Activated CD4-positive, alpha-beta memory T cell treated with anti-CD3 and anti-CD28 coated beads for 36 hours (primary cell): ENCODE data around the gene ST6GAL1. TPM values are rescaled to one million over a fixed set of nuclear protein-coding genes. Genes with fewer than 3 reads are reported as not detected.
A peak's percentile ranks its signal among the peaks of the same experiment; 100 is the strongest.
"Not testable (repeated sequence)": the region's sequence is repeated elsewhere in the genome, so short reads cannot be mapped to it uniquely, and the experiment has no call there.

ENCODE experiments used
- CTCF ChIA-PET: fragments of 350-600 bp; sonication (Branson Sonifier 250); formaldehyde crosslinking; loops from one replicate; lab custom pipeline; 2021; ENCODE audit warnings: antibody characterized with exemption, inconsistent platforms; lab: Charles Lee
- POLR2A ChIA-PET: fragments of 350-600 bp; sonication (Branson Sonifier 250); formaldehyde crosslinking; loops from one replicate; lab custom pipeline; 2021; ENCODE audit warnings: antibody characterized with exemption; lab: Charles Lee
- DNase-seq: peaks from one replicate; pipeline ENCODE4 v3.0.0-alpha.2; 2020
- H3K27ac Mint-ChIP-seq: one replicate; pipeline ENCODE4 v1.8.0; 2021; ENCODE audit warnings: mixed read lengths
- H3K27me3 Mint-ChIP-seq: one replicate; pipeline ENCODE4 v1.8.0; 2021; ENCODE audit warnings: mixed read lengths
- H3K36me3 Mint-ChIP-seq: one replicate; pipeline ENCODE4 v1.8.0; 2021; ENCODE audit warnings: mixed read lengths
- H3K4me1 Mint-ChIP-seq: one replicate; pipeline ENCODE4 v1.8.0; 2021; ENCODE audit warnings: low read depth, mixed read lengths
- H3K4me3 Mint-ChIP-seq: one replicate; pipeline ENCODE4 v1.8.0; 2021; ENCODE audit warnings: mild to moderate bottlenecking, mixed read lengths
- H3K9me3 Mint-ChIP-seq: one replicate; pipeline ENCODE4 v1.8.0; 2021; ENCODE audit warnings: mixed read lengths
- intact Hi-C: fragments of 100-400 bp; cut with micrococcal nuclease; formaldehyde crosslinking; loops from one replicate; pipeline ENCODE4 v1.15.1; 2023
- total RNA-seq, 2 experiments: library from RNA; stranded (reverse); gene quantifications; one replicate each; pipeline ENCODE4 v1.2.3, GENCODE V29; 2021

The ST6GAL1 gene
- total RNA-seq, 2 experiments from 2014 or later = 99.9 to 113 TPM

DNA sequence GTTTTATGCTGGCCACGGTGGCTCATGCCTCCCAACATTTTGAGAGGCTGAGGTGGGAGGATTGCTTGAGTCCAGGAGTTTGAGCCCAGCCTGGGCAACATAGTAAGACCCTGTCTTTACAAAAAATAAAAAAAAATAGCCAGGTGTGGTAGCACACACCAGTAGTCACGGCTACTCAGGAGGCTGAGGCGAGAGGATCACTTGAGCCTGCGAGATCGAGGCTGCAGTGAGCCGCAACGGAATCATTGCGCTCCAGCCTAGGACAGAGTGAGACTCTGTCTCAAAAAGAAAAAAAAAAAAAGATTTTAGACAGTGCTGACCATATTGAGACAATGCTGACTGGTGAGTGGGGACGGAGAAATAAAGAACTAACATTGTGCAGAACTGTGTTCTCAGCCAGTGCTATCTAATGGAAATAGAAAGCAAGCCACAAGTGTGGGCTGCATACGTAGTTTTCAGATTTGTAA, 67.2 kb downstream of the ST6GAL1 start:
- H3K4me3 Mint-ChIP-seq = no peak overlapping the region
- ChIA-PET POLR2A (no interaction called here), CTCF (no interaction called here)
- intact Hi-C loops = no loop called here
- no peaks in the 10 kb centered on the region for H3K9me3 Mint-ChIP-seq
- DNase-seq = no peak
- no peak overlapping the region for H3K27ac Mint-ChIP-seq
- no peaks in the 10 kb centered on the region for H3K27me3 Mint-ChIP-seq
- H3K4me1 Mint-ChIP-seq = peaks cover 68% of the 10 kb centered on the region
- peaks cover 21% of the 10 kb centered on the region for H3K36me3 Mint-ChIP-seq

DNA sequence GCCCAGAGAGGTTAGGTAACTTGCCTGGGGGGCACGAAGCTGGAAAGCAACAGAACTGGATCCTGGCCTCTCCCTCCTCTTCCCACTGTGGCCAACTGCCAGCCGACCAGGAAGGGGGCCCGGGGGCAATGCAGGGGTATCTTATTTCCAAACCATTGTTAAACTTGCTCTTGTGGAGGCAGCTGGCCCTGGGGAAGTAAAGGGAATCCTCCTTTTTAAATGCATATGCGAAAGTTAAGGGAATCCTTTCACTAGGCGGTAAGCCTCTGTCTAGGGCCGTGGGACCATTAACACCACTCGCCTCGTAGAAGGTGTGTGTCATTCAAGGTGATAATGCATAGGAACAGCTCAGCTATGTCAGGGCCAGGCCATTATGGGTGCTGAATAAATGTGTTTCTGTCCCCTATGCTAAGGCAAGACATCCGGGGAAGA, 68.6 kb downstream of the ST6GAL1 start:
- CTCF ChIA-PET = interaction anchor here (1.4 kb wide), 1 partner anchor 150 kb away, joined by 3 read pairs; no protein-coding TSS in a partner anchor
- Mint-ChIP-seq H3K27me3 (no peaks in the 10 kb centered on the region), H3K27ac (no peak overlapping the region), H3K4me3 (no peak overlapping the region), H3K36me3 (peaks cover 29% of the 10 kb centered on the region), H3K9me3 (peaks cover 4% of the 10 kb centered on the region), H3K4me1 (peaks cover 68% of the 10 kb centered on the region)
- intact Hi-C loops = no loop called here
- no peak for DNase-seq
- POLR2A ChIA-PET = interaction anchor here (0.7 to 1.0 kb wide), 2 partner anchors 18 to 29 kb away, joined by 3 to 4 read pairs; no protein-coding TSS in a partner anchor

GRCh38 chr3:187000711-187001151, 70.4 kb downstream of the ST6GAL1 start:
- peak overlapping the region; percentile 87 for H3K27ac Mint-ChIP-seq
- peak; percentile 63 for DNase-seq
- H3K4me1 Mint-ChIP-seq = peaks cover 76% of the 10 kb centered on the region
- peak overlapping the region; percentile 5 for H3K4me3 Mint-ChIP-seq
- H3K36me3 Mint-ChIP-seq = peaks cover 38% of the 10 kb centered on the region
- intact Hi-C loops = loop anchor here (1.0 to 5.0 kb wide), 6 partner anchors 11 to 138 kb away; no protein-coding TSS in a partner anchor
- H3K27me3 Mint-ChIP-seq = no peaks in the 10 kb centered on the region
- H3K9me3 Mint-ChIP-seq = peaks cover 9% of the 10 kb centered on the region
- ChIA-PET POLR2A (no interaction called here), CTCF (interaction anchor here (0.7 kb wide), 1 partner anchor 141 kb away, joined by 3 read pairs; no protein-coding TSS in a partner anchor)

GRCh38 chr3:187002915-187003314, 72.6 kb downstream of the ST6GAL1 start:
- Mint-ChIP-seq H3K27ac (no peak overlapping the region), H3K4me1 (peaks cover 78% of the 10 kb centered on the region), H3K9me3 (peaks cover 9% of the 10 kb centered on the region), H3K4me3 (no peak overlapping the region), H3K27me3 (no peaks in the 10 kb centered on the region), H3K36me3 (peaks cover 51% of the 10 kb centered on the region)
- intact Hi-C loops = loop anchor here (5.0 kb wide), 1 partner anchor 141 kb away; no protein-coding TSS in a partner anchor
- no peak for DNase-seq
- ChIA-PET POLR2A (no interaction called here), CTCF (interaction anchor here (1.4 kb wide), 1 partner anchor 153 kb away, joined by 3 read pairs; no protein-coding TSS in a partner anchor)

- intact Hi-C loops = loop anchor here (2.0 kb wide), 2 partner anchors 17 to 75 kb away; partner anchors contain the start of gene ST6GAL1
- CTCF ChIA-PET = interaction anchor here (1.2 to 1.6 kb wide), 2 partner anchors 21 to 156 kb away, joined by 3 to 6 read pairs; no protein-coding TSS in a partner anchor
- Mint-ChIP-seq H3K27ac (peak overlapping the region; percentile 50), H3K27me3 (no peaks in the 10 kb centered on the region), H3K9me3 (peaks cover 9% of the 10 kb centered on the region), H3K36me3 (peaks cover 52% of the 10 kb centered on the region), H3K4me3 (no peak overlapping the region), H3K4me1 (peaks cover 61% of the 10 kb centered on the region)
- POLR2A ChIA-PET = interaction anchor here (1.8 kb wide), 1 partner anchor 53 kb away, joined by 6 read pairs; no protein-coding TSS in a partner anchor
- DNase-seq = no peak
Measured at GRCh38 chr3:187005827-187006481, 75.6 kb downstream of the ST6GAL1 start.

DNA sequence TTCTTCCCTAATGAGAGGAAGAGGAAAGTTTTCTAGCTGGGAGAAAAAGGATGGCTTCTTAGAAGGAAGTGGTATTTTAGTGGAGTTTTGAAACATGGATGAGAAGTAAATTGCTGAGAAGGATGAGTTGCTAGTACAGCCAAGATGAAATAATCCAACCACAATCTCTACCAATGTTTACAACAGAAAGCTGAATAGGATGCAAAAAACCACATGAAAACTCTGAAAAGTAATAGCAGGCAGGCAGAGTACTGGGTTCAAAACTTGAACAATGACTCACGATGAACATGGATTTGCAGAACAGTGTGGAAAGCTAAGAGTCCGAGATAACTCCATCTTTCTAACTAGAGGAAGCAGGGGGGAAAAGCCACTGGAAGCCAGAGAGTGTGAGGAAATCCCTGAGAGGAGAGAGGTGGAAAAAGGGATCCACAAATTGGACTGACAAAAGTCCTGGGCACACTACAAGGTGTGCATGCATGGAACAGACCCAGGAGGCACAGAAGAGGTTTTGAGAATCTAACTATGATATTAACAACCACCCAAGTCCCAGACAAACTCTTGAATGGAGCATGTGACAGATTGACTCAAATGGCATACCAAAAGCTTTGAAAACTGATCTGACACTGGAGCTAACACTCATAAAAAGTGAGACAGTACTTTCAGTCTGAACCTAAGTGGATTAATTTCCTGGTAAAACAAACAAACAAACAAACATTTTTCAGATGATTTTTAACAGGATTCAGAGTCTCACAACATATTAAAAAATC, 76.7 kb downstream of the ST6GAL1 start:
- Mint-ChIP-seq H3K4me3 (no peak overlapping the region), H3K9me3 (peaks cover 9% of the 10 kb centered on the region), H3K36me3 (peaks cover 47% of the 10 kb centered on the region), H3K4me1 (peaks cover 62% of the 10 kb centered on the region), H3K27ac (peak overlapping the region; percentile 36), H3K27me3 (no peaks in the 10 kb centered on the region)
- intact Hi-C loops = loop anchor here (2.0 kb wide), 2 partner anchors 18 to 76 kb away; partner anchors contain the start of gene ST6GAL1
- DNase-seq = no peak
- ChIA-PET CTCF (interaction anchor here (1.6 kb wide), 1 partner anchor 157 kb away, joined by 6 read pairs; no protein-coding TSS in a partner anchor), POLR2A (interaction anchor here (0.9 to 1.8 kb wide), 4 partner anchors 18 to 54 kb away, joined by 3 to 8 read pairs (median 4); no protein-coding TSS in a partner anchor)

DNA sequence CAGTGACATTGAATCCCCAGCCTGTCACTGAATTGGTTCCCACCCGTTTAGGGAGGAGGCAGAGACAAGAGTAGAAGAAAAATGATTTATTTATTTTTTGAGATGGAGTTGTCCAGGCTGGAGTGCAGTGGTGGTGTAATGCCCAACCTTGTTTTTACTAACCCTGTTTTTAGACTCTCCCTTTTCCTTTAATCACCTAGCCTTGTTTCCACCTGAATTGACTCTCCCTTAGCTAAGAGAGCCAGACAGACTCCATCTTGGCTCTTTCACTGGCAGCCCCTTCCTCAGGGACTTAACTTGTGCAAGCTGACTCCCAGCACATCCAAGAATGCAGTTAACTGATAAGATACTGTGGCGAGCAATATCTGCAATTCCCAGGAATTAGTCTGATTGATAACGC, 80.1 kb downstream of the ST6GAL1 start:
- H3K4me3 Mint-ChIP-seq, CTCF ChIA-PET, intact Hi-C loops, POLR2A ChIA-PET, H3K27ac Mint-ChIP-seq, H3K27me3 Mint-ChIP-seq, DNase-seq, H3K9me3 Mint-ChIP-seq: not testable (repeated sequence)
- Mint-ChIP-seq H3K4me1 (peaks cover 65% of the 10 kb centered on the region), H3K36me3 (peaks cover 44% of the 10 kb centered on the region)

- Mint-ChIP-seq H3K4me3 (no peak overlapping the region), H3K4me1 (peaks cover 63% of the 10 kb centered on the region), H3K27me3 (no peaks in the 10 kb centered on the region), H3K36me3 (peaks cover 43% of the 10 kb centered on the region), H3K27ac (peak overlapping the region; percentile 67), H3K9me3 (no peaks in the 10 kb centered on the region)
- POLR2A ChIA-PET = interaction anchor here (0.6 kb wide), 1 partner anchor 59 kb away, joined by 4 read pairs; no protein-coding TSS in a partner anchor
- CTCF ChIA-PET = interaction anchor here (0.9 to 1.1 kb wide), 2 partner anchors 15 to 76 kb away, joined by 3 read pairs; no protein-coding TSS in a partner anchor
- intact Hi-C loops = no loop called here
- no peak for DNase-seq
Measured at GRCh38 chr3:187011915-187012314, 81.6 kb downstream of the ST6GAL1 start.

DNA sequence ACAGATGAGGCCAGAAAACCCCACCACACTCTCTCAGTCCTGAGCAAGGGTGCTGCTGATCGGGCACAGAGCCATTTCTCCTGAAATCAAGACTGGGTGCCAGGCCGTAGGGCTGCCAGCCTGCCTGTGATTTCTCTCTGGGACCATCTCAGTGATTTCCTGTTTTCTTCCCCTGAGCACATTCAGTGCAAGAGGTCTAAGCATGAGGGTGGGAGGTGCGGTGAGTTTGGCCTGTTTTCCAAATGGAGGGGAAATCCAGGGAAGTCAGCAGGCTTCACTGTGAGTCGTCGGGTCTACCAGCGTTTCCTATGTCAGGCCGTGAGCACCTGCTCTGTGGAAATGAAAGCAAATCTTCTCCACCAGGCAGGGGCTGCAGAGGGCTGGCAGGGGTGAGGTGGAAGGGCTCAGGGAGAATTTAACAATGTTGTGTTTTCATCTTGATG, 82.3 kb downstream of the ST6GAL1 start:
- H3K27ac Mint-ChIP-seq = peak overlapping the region; percentile 67
- peak overlapping the region; percentile 56 for H3K4me3 Mint-ChIP-seq
- ChIA-PET CTCF (no interaction called here), POLR2A (no interaction called here)
- intact Hi-C loops = no loop called here
- H3K9me3 Mint-ChIP-seq = no peaks in the 10 kb centered on the region
- H3K4me1 Mint-ChIP-seq = peaks cover 56% of the 10 kb centered on the region
- peak; percentile 53 for DNase-seq
- peaks cover 37% of the 10 kb centered on the region for H3K36me3 Mint-ChIP-seq
- no peaks in the 10 kb centered on the region for H3K27me3 Mint-ChIP-seq

GRCh38 chr3:187013159-187013716, 82.9 kb downstream of the ST6GAL1 start:
- intact Hi-C loops = no loop called here
- CTCF ChIA-PET = no interaction called here

GRCh38 chr3:187014417-187014864, 84.1 kb downstream of the ST6GAL1 start:
- H3K36me3 Mint-ChIP-seq = peaks cover 28% of the 10 kb centered on the region
- no peak overlapping the region for H3K4me3 Mint-ChIP-seq
- H3K27ac Mint-ChIP-seq = peak overlapping the region; percentile 38
- ChIA-PET CTCF (no interaction called here), POLR2A (interaction anchor here (0.6 kb wide), 1 partner anchor 15 kb away, joined by 3 read pairs; no protein-coding TSS in a partner anchor)
- peaks cover 57% of the 10 kb centered on the region for H3K4me1 Mint-ChIP-seq
- H3K27me3 Mint-ChIP-seq = no peaks in the 10 kb centered on the region
- no peaks in the 10 kb centered on the region for H3K9me3 Mint-ChIP-seq
- DNase-seq = no peak
- intact Hi-C loops = no loop called here

More at GRCh38 chr3:187013159-187013716, 82.9 kb downstream of the ST6GAL1 start:
- H3K4me3 Mint-ChIP-seq = no peak overlapping the region
- H3K36me3 Mint-ChIP-seq = peaks cover 31% of the 10 kb centered on the region
- peaks cover 50% of the 10 kb centered on the region for H3K4me1 Mint-ChIP-seq
- no peak for DNase-seq
- POLR2A ChIA-PET = interaction anchor here (0.6 kb wide), 1 partner anchor 13 kb away, joined by 3 read pairs; no protein-coding TSS in a partner anchor
- no peaks in the 10 kb centered on the region for H3K27me3 Mint-ChIP-seq
- H3K27ac Mint-ChIP-seq = peak overlapping the region; percentile 67
- no peaks in the 10 kb centered on the region for H3K9me3 Mint-ChIP-seq
